Neural progenitor cell (in vitro differentiated cells): ENCODE measurements around the gene ARV1.

Experiments
- CTCF ChIP-seq: fragments of 200-600 bp; sonication (generic); IDR thresholded peaks from 2 replicates; pipeline ENCODE4 v1.5.1; 2017; ENCODE audit warnings: antibody characterized with exemption, mild to moderate bottlenecking
- EZH2phosphoT487 ChIP-seq: fragments of 200-600 bp; sonication (generic); IDR thresholded peaks from 2 replicates; pipeline ENCODE4 v1.6.1; 2017; ENCODE audit warnings: antibody characterized with exemption

GRCh38 chr1:230930986-230931385 lies 47.9 kb upstream of the ARV1 start:
- no peak for TF ChIP-seq CTCF
- no peak for TF ChIP-seq EZH2phosphoT487
